Inferior parietal cortex (tissue), 1 donor: ENCODE results near the gene CEP295NL.
"Not testable (repeated sequence)": the region's sequence is repeated elsewhere in the genome, so short reads cannot be mapped to it uniquely, and the experiment has no call there.

ENCODE experiments used
- DNase-seq: peaks from one replicate; pipeline ENCODE4 v3.0.0-alpha.2; 2016; ENCODE audit errors: extremely low spot score

The CEP295NL gene

GRCh38 chr17:78929908-78930775, 27.1 kb upstream of the CEP295NL start:
- no peak for DNase-seq

GRCh38 chr17:78925662-78926555, 22.9 kb upstream of the CEP295NL start:
- peak; percentile 61 for DNase-seq

- peak; percentile 74 for DNase-seq
Measured at GRCh38 chr17:78925234-78925633, 22.2 kb upstream of the CEP295NL start, which contains the start of gene TIMP2. Gene TIMP2, minus strand, starts transcription at chr17:78925387. Its CDS starts 299 bp downstream, at chr17:78925088.

GRCh38 chr17:78924481-78925151, 21.6 kb upstream of the CEP295NL start:
- DNase-seq = no peak

DNA sequence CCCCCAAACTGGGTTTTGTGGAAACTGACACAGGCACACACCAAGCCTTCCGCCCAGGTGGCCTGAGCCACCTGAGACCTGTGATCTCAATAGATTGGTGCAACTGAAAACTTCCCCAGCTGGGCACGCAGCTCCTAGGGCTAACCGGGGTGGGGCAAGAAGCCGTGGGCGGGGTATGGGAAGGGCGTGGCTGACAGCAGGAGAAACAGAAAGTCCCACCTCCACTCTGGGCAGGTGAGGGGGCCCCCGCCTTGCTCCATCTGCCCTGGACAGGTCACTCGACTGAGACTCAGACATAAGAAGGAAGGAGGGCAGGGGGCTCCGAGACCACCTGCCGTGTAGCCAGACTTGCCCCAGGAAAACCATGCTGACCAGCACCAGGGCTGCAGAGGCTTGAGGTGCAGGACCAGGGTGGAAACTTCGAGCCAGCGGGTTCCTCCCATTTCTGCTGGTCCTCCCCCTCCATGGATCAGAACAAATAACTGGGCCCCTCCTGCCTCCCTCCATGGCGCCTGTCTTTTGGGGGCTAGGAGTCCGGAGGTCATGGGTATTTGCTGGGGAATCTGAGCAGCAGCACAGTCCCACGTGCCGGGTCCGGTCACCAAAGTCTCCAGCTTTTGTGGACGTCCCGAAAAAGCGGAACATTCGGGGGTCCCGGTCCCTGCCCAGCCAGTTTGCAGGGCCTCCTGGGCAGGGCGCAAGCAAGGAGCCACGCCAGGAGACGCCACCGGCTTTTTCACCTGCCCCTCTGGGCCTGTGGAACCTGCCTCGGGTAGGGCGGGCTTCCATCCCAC, 20.9 kb upstream of the CEP295NL start:
- DNase-seq = no peak

GRCh38 chr17:78922816-78923498, 20.0 kb upstream of the CEP295NL start:
- DNase-seq = no peak

- peak; percentile 55 for DNase-seq
Measured at GRCh38 chr17:78921437-78921971, 18.5 kb upstream of the CEP295NL start.

DNA sequence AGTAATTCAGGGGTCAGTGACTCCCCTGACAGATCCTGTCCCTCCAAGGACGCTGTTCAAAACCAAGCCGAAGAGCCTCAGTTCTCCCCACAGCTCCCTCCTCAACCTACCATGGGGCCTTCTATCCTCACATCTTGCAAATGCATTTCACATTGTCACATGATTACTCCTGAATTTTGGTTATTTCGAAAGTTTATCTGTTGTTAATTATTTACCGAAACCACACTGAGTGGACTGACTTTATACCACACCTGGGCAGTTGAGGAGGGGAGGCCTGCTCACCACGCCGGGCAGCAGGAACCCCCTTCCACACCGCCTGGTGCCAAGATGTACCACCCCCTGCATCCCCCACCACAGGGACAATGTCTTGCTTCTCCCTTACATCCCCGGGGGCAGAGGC, 17.5 kb upstream of the CEP295NL start:
- DNase-seq = no peak

DNA sequence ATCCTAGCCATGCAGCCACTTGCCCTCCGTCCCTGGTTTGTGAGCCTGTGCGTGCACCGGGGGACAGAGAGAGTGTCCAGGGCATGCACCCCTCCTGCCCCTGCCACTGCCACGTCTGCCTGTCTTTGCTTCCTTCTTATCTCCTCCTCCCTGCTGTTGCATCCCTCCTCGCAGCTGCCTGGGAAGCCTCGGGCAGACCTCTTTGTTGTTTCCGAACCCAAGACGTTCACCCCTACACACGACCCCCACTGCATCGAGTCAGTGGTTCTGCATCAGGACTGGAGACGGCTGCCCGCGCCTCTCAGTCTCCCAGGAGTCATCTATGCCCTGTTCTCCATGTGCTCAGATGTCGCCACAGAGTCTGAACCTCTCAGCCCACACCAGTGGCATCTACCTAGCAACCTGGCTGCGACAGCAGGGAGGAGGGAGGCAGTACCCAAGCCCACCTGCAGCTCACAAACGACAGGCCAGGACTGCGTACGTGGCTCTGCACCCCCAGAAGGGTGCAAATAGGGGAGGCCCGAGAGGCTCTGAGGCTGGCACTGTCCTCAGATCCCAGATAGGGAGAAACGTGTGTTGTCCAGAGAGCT, 17.0 kb upstream of the CEP295NL start:
- no peak for DNase-seq

DNA sequence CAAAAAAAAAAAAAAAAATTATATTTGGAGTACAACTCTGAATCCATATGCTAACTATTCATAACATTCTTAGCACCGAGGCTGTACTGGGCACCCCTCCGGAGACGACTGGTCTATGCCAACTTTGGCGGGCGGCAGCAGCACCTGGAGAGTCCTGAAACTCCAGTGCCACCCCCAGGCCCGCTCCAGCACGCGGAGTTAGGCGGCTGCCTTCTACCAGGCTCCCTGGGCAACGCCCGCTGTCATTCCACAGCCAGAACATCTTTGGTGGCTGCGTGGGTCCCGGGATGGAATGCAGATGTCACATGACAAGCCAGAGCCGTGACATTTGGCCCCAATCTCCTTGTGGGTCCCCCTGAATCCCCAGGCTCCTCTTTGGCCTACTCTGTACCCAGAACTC, 16.0 kb upstream of the CEP295NL start:
- DNase-seq = no peak

- DNase-seq = no peak
Measured at GRCh38 chr17:78917451-78918275, 14.7 kb upstream of the CEP295NL start.

GRCh38 chr17:78915872-78916632, 13.1 kb upstream of the CEP295NL start:
- no peak for DNase-seq

DNA sequence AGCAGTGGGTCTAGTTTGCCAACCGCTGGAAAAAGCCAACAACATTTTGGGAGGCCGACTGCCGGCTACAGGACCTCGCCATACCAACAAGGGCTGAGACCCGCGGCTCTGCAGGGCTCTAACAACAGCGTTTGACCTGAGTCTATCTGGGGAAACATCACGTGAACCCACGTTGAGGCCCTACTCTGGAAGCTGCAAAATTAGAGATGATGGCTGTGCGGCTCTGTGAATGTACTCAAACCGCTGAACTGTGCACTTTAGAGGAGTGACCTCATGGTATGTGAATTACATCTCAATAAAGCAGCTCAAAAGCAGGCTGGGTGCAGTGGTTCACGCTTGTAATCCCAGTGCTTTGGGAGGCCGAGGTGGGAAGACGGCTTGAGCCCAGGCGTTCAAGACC, 10.1 kb upstream of the CEP295NL start:
- no peak for DNase-seq

GRCh38 chr17:78912082-78912481, 9.1 kb upstream of the CEP295NL start:
- DNase-seq = no peak

GRCh38 chr17:78911543-78911942, 8.5 kb upstream of the CEP295NL start:
- DNase-seq = not testable (repeated sequence)

DNA sequence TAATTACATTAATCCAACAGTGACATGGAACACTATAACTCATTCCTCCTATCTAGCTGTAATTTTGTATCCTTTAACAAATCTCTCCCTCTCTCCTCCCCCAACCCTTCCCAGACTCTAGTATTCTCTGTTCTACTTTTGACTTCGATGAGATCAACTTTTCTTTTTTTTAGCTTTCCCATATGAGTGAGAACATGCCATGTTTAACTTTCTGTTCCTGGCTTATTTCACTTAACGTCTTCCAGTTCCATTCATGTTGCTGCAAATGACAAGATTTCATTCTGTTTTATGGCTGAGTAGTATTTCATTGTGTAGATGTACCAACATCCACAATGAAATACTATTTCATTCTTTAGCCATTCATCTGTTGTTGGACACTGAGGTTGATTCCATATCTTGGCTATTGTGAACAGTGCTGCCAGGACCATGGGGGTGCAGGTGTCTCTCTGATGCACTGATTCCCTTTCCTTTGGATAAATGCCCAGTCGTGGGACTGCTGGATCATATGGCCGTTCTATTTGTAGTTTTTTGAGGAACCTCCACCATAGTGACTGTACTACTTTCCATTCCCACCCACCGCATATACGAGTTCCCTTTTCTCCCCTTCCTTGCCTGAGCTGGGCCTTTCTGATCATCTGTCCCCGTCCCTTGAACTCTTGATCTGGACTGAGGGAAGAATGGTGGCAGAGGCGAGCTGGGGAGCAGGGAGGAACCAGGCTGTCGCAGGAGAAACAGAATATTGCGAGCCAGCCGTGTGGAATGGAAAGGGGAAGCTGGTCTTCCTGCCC, 7.7 kb upstream of the CEP295NL start:
- DNase-seq = no peak

DNA sequence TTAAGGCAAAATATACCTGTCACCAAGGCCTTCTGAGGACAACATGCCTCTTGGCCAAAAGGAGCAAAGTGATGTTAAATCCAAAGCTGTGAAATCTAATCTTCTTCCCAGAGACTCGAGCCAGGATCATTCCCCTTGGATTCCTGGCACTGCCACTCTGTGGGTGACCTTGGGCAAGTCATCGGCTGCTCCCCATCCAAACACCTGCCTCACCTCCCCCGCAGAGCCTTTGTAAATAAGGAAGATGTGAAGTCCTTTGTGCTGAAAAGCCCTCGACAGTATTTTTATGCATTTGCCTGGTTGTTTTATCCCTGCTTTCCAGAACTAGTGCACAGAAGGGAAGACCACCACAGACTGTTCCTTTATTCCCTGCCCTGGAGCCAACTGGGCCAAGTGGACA, 5.4 kb upstream of the CEP295NL start:
- DNase-seq = no peak
